Right cardiac atrium (tissue), 5 donors: ENCODE data around the gene BNIP1. TPM values are rescaled to one million over a fixed set of nuclear protein-coding genes. Genes with fewer than 3 reads are reported as not detected.

Source experiments
- ATAC-seq, 2 donors: fragments of 200-7000 bp; cut with Tn5 transposase; one replicate each; pipeline versions ENCODE4 v1.8.0 to v1.9.1; 2020; ENCODE audit warnings: moderate library complexity in 2 of 2, mild to moderate bottlenecking in 1 of 2
- DNase-seq, 3 donors: peaks; one replicate each; pipeline ENCODE4 v3.0.0-alpha.2; 2020
- H3K27ac ChIP-seq: one replicate; pipeline ENCODE4 v1.5.1; 2013; ENCODE audit warnings: mild to moderate bottlenecking, low read length, control low read depth, moderate library complexity
- H3K27me3 ChIP-seq: one replicate; pipeline ENCODE4 v1.6.1; 2013; ENCODE audit not compliant: control insufficient read depth, insufficient read depth
- H3K4me1 ChIP-seq: one replicate; pipeline ENCODE4 v1.6.1; 2013; ENCODE audit warnings: low read length; ENCODE audit not compliant: control insufficient read depth, insufficient read depth
- H3K4me3 ChIP-seq: one replicate; pipeline ENCODE4 v1.5.1; 2013; ENCODE audit warnings: low read length, control low read depth
- H3K9me3 ChIP-seq: one replicate; pipeline ENCODE4 v1.6.1; 2013; ENCODE audit warnings: low read length; ENCODE audit not compliant: control insufficient read depth
- WGBS: extraction: QIAGEN DNeasy Blood & Tissue Kit; methylation state at CpG from one replicate; pipeline ENCODE4 v1.1.7; 2013; 5-methylcytosine and 5-hydroxymethylcytosine counted together
- intact Hi-C, 4 donors: fragments of 100-400 bp; cut with DNase I; formaldehyde crosslinking; loops; one replicate each; pipeline versions ENCODE4 v1.11.0 to v1.14.0; 2022 to 2023
- polyA plus RNA-seq: library from polyadenylated mRNA; stranded (reverse); fragments of 200-250 nt; gene quantifications from one replicate; pipeline ENCODE4 v1.2.3, GENCODE V29; 2013
- total RNA-seq, 4 donors: library from RNA; stranded (reverse); fragmentation: NEBNext Ultra II Directional; extraction: Animal tissue kit (Norgen Biotek cat#: 25700); gene quantifications; one replicate each; pipeline ENCODE4 v1.2.1, GENCODE V29; 2021
- donor health status: healthy with polysubstance abuse.
- donor health status: DM: no; HTN: yes; CAD: no.
- donor health status: DM: no; HTN: no; CAD: no.
- donor health status: DM: no; HTN: yes; CAD: no; lungs with severe emphysema.
- donor health status: DM: yes; HTN: yes; CAD: no.

The BNIP1 gene
- total and polyA plus RNA-seq, 5 donors, result 8.7 to 13.1 (median 11.4) TPM

- peak overlapping the region; percentile 65 for H3K27ac ChIP-seq
- ATAC-seq (peak; percentile 32 to 52), DNase-seq (peak in 1 of 3 donors; percentile 63)
- H3K4me1 ChIP-seq, result peaks cover 4% of the 10 kb centered on the region
- 55% methylated on average over 7 of the region's 7 CpGs for WGBS
- intact Hi-C loops, result loop anchor here in 1 of 4 donors (10.0 kb wide), 1 partner anchor 122 kb away; no protein-coding TSS in a partner anchor
- no peak overlapping the region for H3K4me3 ChIP-seq
- H3K27me3 ChIP-seq, result no peaks in the 10 kb centered on the region
- H3K9me3 ChIP-seq, result no peaks in the 10 kb centered on the region
Observed at GRCh38 chr5:173163219-173163618, 18.9 kb downstream of the BNIP1 start.

- H3K27me3 ChIP-seq, result no peaks in the 10 kb centered on the region
- peaks cover 4% of the 10 kb centered on the region for H3K4me1 ChIP-seq
- H3K9me3 ChIP-seq, result no peaks in the 10 kb centered on the region
- peak in 2 of 3 donors; percentile 64 to 69 for DNase-seq
- 73% methylated on average over 2 of the region's 2 CpGs for WGBS
- peak; percentile 78 to 84 for ATAC-seq
- H3K4me3 ChIP-seq, result no peak overlapping the region
- intact Hi-C loops, result loop anchor here (2.0 to 10.0 kb wide), 5 partner anchors 62 to 119 kb away; no protein-coding TSS in a partner anchor
- H3K27ac ChIP-seq, result peak overlapping the region; percentile 93
Observed at GRCh38 chr5:173165177-173166016, 21.1 kb downstream of the BNIP1 start.

- no peak for ATAC-seq
- no peak overlapping the region for H3K27ac ChIP-seq
- intact Hi-C loops, result no loop called here
- no peak for DNase-seq
- H3K27me3 ChIP-seq, result no peaks in the 10 kb centered on the region
- no peaks in the 10 kb centered on the region for H3K4me1 ChIP-seq
- WGBS, result 82% methylated on average over 8 of the region's 8 CpGs
- H3K4me3 ChIP-seq, result no peak overlapping the region
- H3K9me3 ChIP-seq, result no peaks in the 10 kb centered on the region
Observed at GRCh38 chr5:173172166-173172565, 27.8 kb downstream of the BNIP1 start.

- no peak for ATAC-seq
- Histone ChIP-seq H3K4me1 (no peaks in the 10 kb centered on the region), H3K9me3 (no peaks in the 10 kb centered on the region), H3K27ac (no peak overlapping the region), H3K27me3 (no peaks in the 10 kb centered on the region), H3K4me3 (no peak overlapping the region)
- intact Hi-C loops, result no loop called here
- WGBS, result 57% methylated on average over 4 of the region's 4 CpGs
- DNase-seq, result no peak
Observed at GRCh38 chr5:173175523-173175922, 31.2 kb downstream of the BNIP1 start.

- no peak overlapping the region for H3K27ac ChIP-seq
- H3K4me1 ChIP-seq, result no peaks in the 10 kb centered on the region
- no peaks in the 10 kb centered on the region for H3K27me3 ChIP-seq
- H3K9me3 ChIP-seq, result no peaks in the 10 kb centered on the region
- 88% methylated on average over 12 of the region's 12 CpGs for WGBS
- DNase-seq (no peak), ATAC-seq (no peak)
- intact Hi-C loops, result no loop called here
- no peak overlapping the region for H3K4me3 ChIP-seq
Observed at GRCh38 chr5:173178369-173178910, 34.1 kb downstream of the BNIP1 start.

GRCh38 chr5:173180331-173180730, 36.0 kb downstream of the BNIP1 start:
- no peaks in the 10 kb centered on the region for H3K9me3 ChIP-seq
- intact Hi-C loops, result no loop called here
- WGBS, result 62% methylated on average over 2 of the region's 2 CpGs
- no peak overlapping the region for H3K4me3 ChIP-seq
- no peak overlapping the region for H3K27ac ChIP-seq
- H3K27me3 ChIP-seq, result no peaks in the 10 kb centered on the region
- H3K4me1 ChIP-seq, result no peaks in the 10 kb centered on the region
- DNase-seq (no peak), ATAC-seq (no peak)

GRCh38 chr5:173187054-173187743, 42.9 kb downstream of the BNIP1 start:
- H3K9me3 ChIP-seq, result no peaks in the 10 kb centered on the region
- H3K27me3 ChIP-seq, result no peaks in the 10 kb centered on the region
- WGBS, result 76% methylated on average over 11 of the region's 11 CpGs
- no peak overlapping the region for H3K27ac ChIP-seq
- ATAC-seq, result no peak
- intact Hi-C loops, result no loop called here
- no peak overlapping the region for H3K4me3 ChIP-seq
- no peak for DNase-seq
- no peaks in the 10 kb centered on the region for H3K4me1 ChIP-seq

GRCh38 chr5:173188280-173188679, 43.9 kb downstream of the BNIP1 start:
- DNase-seq (no peak), ATAC-seq (no peak)
- Histone ChIP-seq H3K27me3 (no peaks in the 10 kb centered on the region), H3K9me3 (no peaks in the 10 kb centered on the region), H3K27ac (no peak overlapping the region), H3K4me1 (no peaks in the 10 kb centered on the region), H3K4me3 (no peak overlapping the region)
- WGBS, result 75% methylated on average over 2 of the region's 2 CpGs
- intact Hi-C loops, result no loop called here

- H3K27me3 ChIP-seq, result no peaks in the 10 kb centered on the region
- intact Hi-C loops, result no loop called here
- H3K9me3 ChIP-seq, result no peaks in the 10 kb centered on the region
- ATAC-seq (no peak), DNase-seq (no peak)
- WGBS, result 88% methylated on average over 4 of the region's 4 CpGs
- H3K4me3 ChIP-seq, result no peak overlapping the region
- H3K4me1 ChIP-seq, result no peaks in the 10 kb centered on the region
- H3K27ac ChIP-seq, result no peak overlapping the region
Observed at GRCh38 chr5:173191015-173191414, 46.7 kb downstream of the BNIP1 start.

- WGBS, result 90% methylated on average over 8 of the region's 8 CpGs
Observed at GRCh38 chr5:173191561-173191960, 47.2 kb downstream of the BNIP1 start.

GRCh38 chr5:173192561-173192960, 48.2 kb downstream of the BNIP1 start:
- ATAC-seq (no peak), DNase-seq (no peak)
- Histone ChIP-seq H3K4me1 (no peaks in the 10 kb centered on the region), H3K9me3 (no peaks in the 10 kb centered on the region), H3K27ac (no peak overlapping the region), H3K27me3 (no peaks in the 10 kb centered on the region), H3K4me3 (no peak overlapping the region)
- WGBS, result 86% methylated on average over 7 of the region's 7 CpGs
- intact Hi-C loops, result no loop called here

More at GRCh38 chr5:173191561-173191960, 47.2 kb downstream of the BNIP1 start:
- intact Hi-C loops, result no loop called here
- DNase-seq (no peak), ATAC-seq (no peak)
- no peaks in the 10 kb centered on the region for H3K4me1 ChIP-seq
- no peaks in the 10 kb centered on the region for H3K27me3 ChIP-seq
- no peaks in the 10 kb centered on the region for H3K9me3 ChIP-seq
- H3K4me3 ChIP-seq, result no peak overlapping the region
- H3K27ac ChIP-seq, result no peak overlapping the region
